HCT116 (cell line): Measurements from ENCODE around the gene SPARCL1. TPM values are rescaled to one million over a fixed set of nuclear protein-coding genes. Genes with fewer than 3 reads are reported as not detected.

Experiments used
- ATAC-seq: fragments of 200-7000 bp; cut with Tn5 transposase; 2 replicates; pipeline ENCODE4 v1.9.1; 2020; ENCODE audit warnings: mild to moderate bottlenecking, moderate library complexity
- BruUV-seq: library from RNA; stranded (reverse); fragments of 400-500 nt; replicated peaks from 2 replicates; lab custom pipeline; 2021; lab: Mats Ljungman, UMichigan
- CTCF ChIA-PET: fragments of 300-600 bp; sonication (Branson Sonifier 250); formaldehyde crosslinking; loops from one replicate; lab custom pipeline; 2021; ENCODE audit warnings: antibody characterized with exemption; lab: Charles Lee
- POLR2A ChIA-PET: fragments of 300-600, 350-600 bp; sonication (Branson Sonifier 250); formaldehyde crosslinking; loops from one replicate; lab custom pipeline; 2021; ENCODE audit warnings: antibody characterized with exemption; lab: Charles Lee
- RAD21 ChIA-PET, 2 experiments: fragments of 300-600 bp; sonication (Branson Sonifier 250); formaldehyde crosslinking; loops; one replicate each; lab custom pipeline; 2023; ENCODE audit warnings: low total read pairs in 2 of 2; ENCODE audit not compliant: uncharacterized antibody in 2 of 2, unreplicated experiment in 2 of 2, low non-redundant PET in 1 of 2; lab: Charles Lee
- DNase-seq: peaks from one replicate; pipeline ENCODE4 v3.0.0-alpha.2; 2010; ENCODE audit warnings: low read depth, low spot score
- H2AFZ ChIP-seq: fragments of 200-600 bp; shearing (Covaris generic), sonication (generic); 2 replicates; pipeline ENCODE4 v1.6.1; 2017; ENCODE audit warnings: low read depth, mixed run types, mixed read lengths, antibody characterized with exemption, low read length; ENCODE audit not compliant: poor library complexity, severe bottlenecking
- H3K27ac ChIP-seq: 2 replicates; pipeline ENCODE4 v1.5.1; 2012; ENCODE audit warnings: low read depth, low read length
- H3K27me3 ChIP-seq: fragments of 200-600 bp; sonication (generic); 2 replicates; pipeline ENCODE4 v1.6.1; 2016; ENCODE audit warnings: mixed run types, low read length, mixed read lengths; ENCODE audit not compliant: insufficient read depth
- H3K36me3 ChIP-seq, 2 experiments: fragments of 200-500 bp in 1 of 2; fragments of 200-600 bp in 1 of 2; sonication (Bioruptor generic) in 1 of 2; sonication (generic) in 1 of 2; 2 replicates each; pipeline versions ENCODE4 v1.5.1 to v1.6.1; 2014 to 2016; ENCODE audit warnings: low read length in 2 of 2, inconsistent platforms in 1 of 2, mixed read lengths in 1 of 2, mixed run types in 1 of 2; ENCODE audit not compliant: insufficient read depth in 2 of 2, control insufficient read depth in 1 of 2
- H3K4me1 ChIP-seq, 2 experiments: fragments of 200-600 bp in 1 of 2; sonication (generic) in 1 of 2; 2 replicates each; pipeline versions ENCODE4 v1.5.1 to v1.6.1; 2012 to 2017; ENCODE audit warnings: low read length in 2 of 2, inconsistent platforms in 1 of 2, mild to moderate bottlenecking in 1 of 2, mixed read lengths in 1 of 2, mixed run types in 1 of 2, moderate library complexity in 1 of 2; ENCODE audit not compliant: insufficient read depth in 2 of 2, control insufficient read depth in 1 of 2
- H3K4me2 ChIP-seq: fragments of 200-600 bp; sonication (generic); 2 replicates; pipeline ENCODE4 v1.6.1; 2017; ENCODE audit warnings: mixed run types, low read length, mixed read lengths
- H3K4me3 ChIP-seq, 2 experiments: fragments of 200-600 bp in 1 of 2; sonication (generic) in 1 of 2; replicated peaks in 1 of 2; 2 replicates each; pipeline ENCODE4 v1.5.1; 2011 to 2016; ENCODE audit warnings: low read length in 2 of 2, control low read depth in 1 of 2, low read depth in 1 of 2, mild to moderate bottlenecking in 1 of 2, mixed read lengths in 1 of 2, mixed run types in 1 of 2
- H3K79me2 ChIP-seq: fragments of 200-600 bp; sonication (generic); 2 replicates; pipeline ENCODE4 v1.6.1; 2017; ENCODE audit warnings: mild to moderate bottlenecking, mixed run types, low read length, moderate library complexity, mixed read lengths; ENCODE audit not compliant: insufficient read depth
- H3K9ac ChIP-seq: fragments of 200-600 bp; sonication (generic); 2 replicates; pipeline ENCODE4 v1.6.1; 2016; ENCODE audit warnings: low read length, mixed read lengths
- H3K9me2 ChIP-seq: fragments of 200-600 bp; sonication (generic), shearing (Covaris generic); 2 replicates; pipeline ENCODE4 v1.6.1; 2017; ENCODE audit warnings: mixed run types, mild to moderate bottlenecking, moderate library complexity; ENCODE audit not compliant: insufficient read depth
- H3K9me3 ChIP-seq, 2 experiments: fragments of 200-500 bp in 1 of 2; fragments of 200-600 bp in 1 of 2; sonication (Bioruptor generic) in 1 of 2; sonication (generic) in 1 of 2; 2 replicates each; pipeline ENCODE4 v1.6.1; 2014 to 2017; ENCODE audit warnings: low read length in 2 of 2, mixed read lengths in 2 of 2, inconsistent platforms in 1 of 2, low read depth in 1 of 2, mild to moderate bottlenecking in 1 of 2, mixed run types in 1 of 2, moderate library complexity in 1 of 2; ENCODE audit not compliant: control insufficient read depth in 1 of 2, insufficient read depth in 1 of 2
- H4K20me1 ChIP-seq: fragments of 200-600 bp; sonication (generic), shearing (Covaris generic); 2 replicates; pipeline ENCODE4 v1.6.1; 2017; ENCODE audit warnings: mixed run types, mild to moderate bottlenecking, moderate library complexity; ENCODE audit not compliant: insufficient read depth
- CEBPB ChIP-seq: IDR thresholded peaks from 2 replicates; pipeline ENCODE4 v1.6.1; 2012; ENCODE audit warnings: low read depth
- CTCF ChIP-seq, 3 experiments: fragments of 200-600 bp in 1 of 3; sonication (generic) in 1 of 3; IDR thresholded peaks in 2 of 3; conservative IDR thresholded peaks in 1 of 3; 2 replicates each; pipeline ENCODE4 v1.5.1; 2012 to 2017; ENCODE audit warnings: low read depth in 2 of 3, low read length in 2 of 3, antibody characterized with exemption in 1 of 3, borderline replicate concordance in 1 of 3, control low read depth in 1 of 3, mild to moderate bottlenecking in 1 of 3, mixed read lengths in 1 of 3, mixed run types in 1 of 3, moderate library complexity in 1 of 3; ENCODE audit not compliant: insufficient read depth in 1 of 3
- EGR1 ChIP-seq: IDR thresholded peaks from 2 replicates; pipeline ENCODE4 v1.6.1; 2012; ENCODE audit warnings: low read depth
- ELF1 ChIP-seq: IDR thresholded peaks from 2 replicates; pipeline ENCODE4 v1.6.1; 2012; ENCODE audit warnings: low read depth, borderline replicate concordance
- EZH2 ChIP-seq: fragments of 200-600 bp; sonication (generic); IDR thresholded peaks from 2 replicates; pipeline ENCODE4 v1.6.1; 2017; ENCODE audit warnings: antibody characterized with exemption, mixed run types
- EZH2phosphoT487 ChIP-seq: fragments of 200-600 bp; IDR thresholded peaks from 2 replicates; pipeline ENCODE4 v1.6.1; 2018; ENCODE audit warnings: antibody characterized with exemption, borderline replicate concordance
- FOSL1 ChIP-seq: IDR thresholded peaks from 2 replicates; pipeline ENCODE4 v1.6.1; 2012; ENCODE audit warnings: low read depth
- JUND ChIP-seq: IDR thresholded peaks from 2 replicates; pipeline ENCODE4 v1.6.1; 2012
- MAX ChIP-seq: IDR thresholded peaks from 2 replicates; pipeline ENCODE4 v1.6.1; 2012
- POLR2A ChIP-seq: IDR thresholded peaks from 2 replicates; pipeline ENCODE4 v1.7.0; 2011; ENCODE audit warnings: borderline replicate concordance; ENCODE audit not compliant: insufficient read depth, insufficient read length; ENCODE audit errors: extremely low read depth
- RAD21 ChIP-seq: IDR thresholded peaks from 2 replicates; pipeline ENCODE4 v1.6.1; 2012; ENCODE audit warnings: low read depth, mild to moderate bottlenecking
- SIN3A ChIP-seq: IDR thresholded peaks from 2 replicates; pipeline ENCODE4 v1.6.1; 2012; ENCODE audit warnings: low read depth
- TCF7L2 ChIP-seq: IDR thresholded peaks from 2 replicates; pipeline ENCODE4 v1.7.0; 2011; ENCODE audit warnings: borderline replicate concordance, inconsistent platforms; ENCODE audit not compliant: insufficient read depth, insufficient read length; ENCODE audit errors: extremely low read depth
- ZBTB33 ChIP-seq: IDR thresholded peaks from 2 replicates; pipeline ENCODE4 v1.6.1; 2011; ENCODE audit warnings: mild to moderate bottlenecking, low read length, moderate library complexity; ENCODE audit not compliant: insufficient replicate concordance; ENCODE audit errors: extremely low read depth
- intact Hi-C: fragments of 100-400 bp; cut with micrococcal nuclease; formaldehyde crosslinking; loops from 2 replicates; pipeline ENCODE4 v1.10.0; 2022
- total RNA-seq: library from RNA; stranded (reverse); gene quantifications from one replicate; pipeline ENCODE4 v1.2.1, GENCODE V29; 2021; ENCODE audit not compliant: unreplicated experiment

Gene SPARCL1
- total RNA-seq, 1 experiment from 2014 or later: 0.96 TPM

- DNase-seq: no peak
- Histone ChIP-seq H3K9me3 (no peaks in the 10 kb centered on the region), H4K20me1 (no peaks in the 10 kb centered on the region), H3K79me2 (no peaks in the 10 kb centered on the region), H3K4me3 (no peak overlapping the region), H3K36me3 (no peaks in the 10 kb centered on the region), H3K9me2 (no peaks in the 10 kb centered on the region), H3K9ac (no peak overlapping the region), H2AFZ (no peak overlapping the region), H3K27ac (no peak overlapping the region), H3K27me3 (no peaks in the 10 kb centered on the region), H3K4me1 (no peaks in the 10 kb centered on the region), H3K4me2 (no peak overlapping the region)
- no TSS peak for BruUV-seq
- intact Hi-C loops: no loop called here
- CTCF ChIA-PET: no interaction called here
- TF ChIP-seq ELF1: no peak
- TF ChIP-seq EZH2phosphoT487: no peak
- no peak for TF ChIP-seq JUND
- TF ChIP-seq TCF7L2: no peak
- no peak for TF ChIP-seq CEBPB
- TF ChIP-seq EGR1: no peak
- TF ChIP-seq POLR2A: no peak
- TF ChIP-seq RAD21: no peak
- no peak for TF ChIP-seq EZH2
- no peak for TF ChIP-seq FOSL1
- TF ChIP-seq ZBTB33: no peak
- TF ChIP-seq MAX: no peak
- TF ChIP-seq SIN3A: no peak
- no peak for TF ChIP-seq CTCF (IDR thresholded peaks at IDR 0.05 in 2 of 3, conservative IDR thresholded peaks at IDR 0.05 in 1 of 3; ENCODE audit: borderline replicate concordance in 1 of 3, insufficient read depth in 1 of 3, low read depth in 2 of 3, low read length in 2 of 3)
- RAD21 ChIA-PET: no interaction called here
- POLR2A ChIA-PET: no interaction called here
- ATAC-seq: no peak
These were observed 37.7 kb downstream of the SPARCL1 start for GRCh38 chr4:87491436-87491835.
